MM.1S (cell line): ENCODE measurements around the gene PILRB.

Experiments used
- CTCF ChIP-seq: fragments of 300-600 bp; sonication (generic); IDR thresholded peaks from 2 replicates; pipeline ENCODE4 v1.5.1; 2016; ENCODE audit warnings: antibody characterized with exemption, low read length, mixed read lengths
- EZH2 ChIP-seq: fragments of 300-600 bp; sonication (generic); optimal IDR thresholded peaks from 2 replicates; pipeline ENCODE3; 2017; ENCODE audit warnings: low read depth, mild to moderate bottlenecking, antibody characterized with exemption, low read length, mixed read lengths
- EZH2phosphoT487 ChIP-seq: fragments of 300-600 bp; sonication (generic); IDR thresholded peaks from 2 replicates; pipeline ENCODE4 v1.6.1; 2018; ENCODE audit warnings: antibody characterized with exemption, low read length

DNA sequence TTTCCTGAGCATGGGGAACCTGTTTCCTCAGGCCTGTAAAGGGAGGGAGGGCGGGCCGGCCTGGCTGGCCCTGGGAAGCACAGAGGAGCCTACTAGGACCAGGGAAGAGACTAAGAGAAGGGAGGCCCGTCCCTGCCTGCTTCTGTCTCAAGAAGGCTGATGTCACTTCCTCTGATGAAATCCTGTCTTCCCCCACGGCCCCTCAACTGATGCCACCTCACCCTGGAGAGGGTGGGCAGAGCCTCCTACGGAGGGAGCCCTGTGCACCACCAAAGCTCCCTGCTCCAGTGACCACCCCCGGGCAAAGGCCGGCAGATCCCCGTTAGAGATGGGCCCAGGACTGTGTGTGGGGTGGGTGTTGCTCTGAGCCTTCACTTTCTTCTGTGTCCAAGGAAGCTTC lies 14.3 kb downstream of the PILRB start:
- TF ChIP-seq CTCF (no peak), EZH2phosphoT487 (no peak), EZH2 (no peak)
